ENCODE data around the gene SH3GL3. TPM values are rescaled to one million over a fixed set of nuclear protein-coding genes. Genes with fewer than 3 reads are reported as not detected.

Gene SH3GL3
- total RNA-seq, 1 experiment from 2014 or later = 0.24 TPM

DNA sequence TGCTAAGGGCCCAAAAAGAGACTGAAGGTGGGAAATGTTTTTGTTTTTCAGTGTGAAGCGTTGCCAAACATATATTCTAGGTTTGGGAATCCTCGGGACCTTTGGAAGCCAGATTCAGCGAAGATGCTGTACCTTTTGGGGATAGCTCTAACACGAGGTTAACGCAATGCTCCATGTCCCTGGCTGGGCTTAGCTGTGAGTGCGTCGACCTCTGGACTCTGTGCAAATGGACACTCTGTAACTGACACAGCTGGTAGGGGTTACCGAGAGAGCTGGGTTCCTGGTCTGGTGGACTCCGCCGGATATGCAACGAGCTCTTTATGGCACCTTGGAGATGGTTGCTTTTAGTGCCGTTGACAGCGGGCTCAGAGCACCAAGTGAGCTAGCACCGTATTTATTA, 724 bp upstream of the SH3GL3 start:
- TF ChIP-seq, protein P1, sequence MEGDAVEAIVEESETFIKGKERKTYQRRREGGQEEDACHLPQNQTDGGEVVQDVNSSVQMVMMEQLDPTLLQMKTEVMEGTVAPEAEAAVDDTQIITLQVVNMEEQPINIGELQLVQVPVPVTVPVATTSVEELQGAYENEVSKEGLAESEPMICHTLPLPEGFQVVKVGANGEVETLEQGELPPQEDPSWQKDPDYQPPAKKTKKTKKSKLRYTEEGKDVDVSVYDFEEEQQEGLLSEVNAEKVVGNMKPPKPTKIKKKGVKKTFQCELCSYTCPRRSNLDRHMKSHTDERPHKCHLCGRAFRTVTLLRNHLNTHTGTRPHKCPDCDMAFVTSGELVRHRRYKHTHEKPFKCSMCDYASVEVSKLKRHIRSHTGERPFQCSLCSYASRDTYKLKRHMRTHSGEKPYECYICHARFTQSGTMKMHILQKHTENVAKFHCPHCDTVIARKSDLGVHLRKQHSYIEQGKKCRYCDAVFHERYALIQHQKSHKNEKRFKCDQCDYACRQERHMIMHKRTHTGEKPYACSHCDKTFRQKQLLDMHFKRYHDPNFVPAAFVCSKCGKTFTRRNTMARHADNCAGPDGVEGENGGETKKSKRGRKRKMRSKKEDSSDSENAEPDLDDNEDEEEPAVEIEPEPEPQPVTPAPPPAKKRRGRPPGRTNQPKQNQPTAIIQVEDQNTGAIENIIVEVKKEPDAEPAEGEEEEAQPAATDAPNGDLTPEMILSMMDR (IDR thresholded peaks at IDR 0.05; ENCODE audit: unreplicated experiment) = no peak
- no TSS peak for BruUV-seq (replicated peaks)
- intact Hi-C loops (cut with micrococcal nuclease; ENCODE audit: unreplicated experiment) = no loop called here
- no peaks in the 10 kb centered on the region for H3K9me3 Mint-ChIP-seq (ENCODE audit: low read depth, unreplicated experiment)
- CTCF ChIA-PET = interaction anchor here (0.6 to 2.0 kb wide), 3 partner anchors 16 to 234 kb away, joined by 3 to 5 read pairs (median 4); no protein-coding TSS in a partner anchor
- peak overlapping the region; percentile 79 for H3K4me3 Mint-ChIP-seq (ENCODE audit: low read depth, unreplicated experiment)
- H3K4me1 Mint-ChIP-seq (ENCODE audit: low read depth, unreplicated experiment) = no peaks in the 10 kb centered on the region
- H3K27me3 Mint-ChIP-seq (ENCODE audit: unreplicated experiment) = peaks cover 51% of the 10 kb centered on the region
- peaks cover 13% of the 10 kb centered on the region for H3K36me3 Mint-ChIP-seq (ENCODE audit: insufficient read depth, unreplicated experiment)
- no peak for DNase-seq
- no peak overlapping the region for H3K27ac Mint-ChIP-seq (ENCODE audit: unreplicated experiment)

DNA sequence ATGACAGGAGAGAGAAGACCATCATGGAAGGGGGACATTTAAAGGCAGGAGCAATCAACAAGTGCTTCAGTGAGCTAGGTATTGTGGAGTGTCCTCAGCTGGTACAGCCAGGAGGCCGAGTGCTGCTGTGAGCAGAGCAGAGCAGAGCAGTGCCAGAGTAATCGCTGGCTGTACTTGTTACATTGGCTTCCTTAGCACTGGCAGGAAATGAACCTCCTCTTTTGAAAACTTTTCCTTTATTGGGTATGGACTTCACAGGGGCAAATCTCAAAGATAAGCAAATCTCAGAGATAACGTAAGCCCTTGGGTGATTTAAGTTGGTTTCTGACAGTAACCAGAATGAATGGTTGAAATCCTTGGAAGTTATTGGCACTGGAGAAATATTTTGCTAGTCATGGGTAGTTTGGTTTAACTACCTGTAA, 2.1 kb downstream of the SH3GL3 start:
- no peaks in the 10 kb centered on the region for H3K9me3 Mint-ChIP-seq (ENCODE audit: low read depth, unreplicated experiment)
- no peak overlapping the region for H3K27ac Mint-ChIP-seq (ENCODE audit: unreplicated experiment)
- peaks cover 13% of the 10 kb centered on the region for H3K36me3 Mint-ChIP-seq (ENCODE audit: insufficient read depth, unreplicated experiment)
- H3K27me3 Mint-ChIP-seq (ENCODE audit: unreplicated experiment) = peaks cover 51% of the 10 kb centered on the region
- no peaks in the 10 kb centered on the region for H3K4me1 Mint-ChIP-seq (ENCODE audit: low read depth, unreplicated experiment)
- TF ChIP-seq, protein P1 (IDR thresholded peaks at IDR 0.05; ENCODE audit: unreplicated experiment) = no peak
- DNase-seq = no peak
- CTCF ChIA-PET = no interaction called here
- intact Hi-C loops (cut with micrococcal nuclease; ENCODE audit: unreplicated experiment) = no loop called here
- no TSS peak for BruUV-seq (replicated peaks)
- H3K4me3 Mint-ChIP-seq (ENCODE audit: low read depth, unreplicated experiment) = no peak overlapping the region

DNA sequence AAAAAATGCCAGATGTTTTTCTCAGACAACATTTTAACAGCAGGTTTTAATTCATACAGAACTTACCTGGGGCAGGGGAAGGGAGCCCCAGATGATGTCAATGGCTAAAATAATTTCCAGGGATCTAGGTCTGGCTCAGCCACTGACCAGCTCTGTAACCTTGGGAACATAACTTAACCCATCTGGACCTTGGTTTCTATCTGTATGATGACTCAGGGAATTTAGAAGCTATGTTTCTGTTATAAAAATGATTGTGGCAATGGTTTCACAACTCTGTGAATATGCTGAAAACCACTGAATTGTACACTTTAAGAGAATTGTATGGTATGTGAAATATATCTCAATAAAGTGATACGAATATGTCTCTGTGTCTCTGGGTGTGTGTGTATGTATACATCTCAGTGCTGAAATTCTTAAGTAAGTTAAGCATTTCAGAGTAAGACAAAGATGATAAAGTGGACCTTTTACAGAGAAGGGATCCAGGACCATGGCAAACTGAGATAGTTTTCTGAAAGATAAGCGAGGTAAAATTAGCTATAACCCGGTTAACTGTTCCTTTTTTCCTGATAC, 2.9 kb downstream of the SH3GL3 start:
- intact Hi-C loops (cut with micrococcal nuclease; ENCODE audit: unreplicated experiment) = no loop called here

DNA sequence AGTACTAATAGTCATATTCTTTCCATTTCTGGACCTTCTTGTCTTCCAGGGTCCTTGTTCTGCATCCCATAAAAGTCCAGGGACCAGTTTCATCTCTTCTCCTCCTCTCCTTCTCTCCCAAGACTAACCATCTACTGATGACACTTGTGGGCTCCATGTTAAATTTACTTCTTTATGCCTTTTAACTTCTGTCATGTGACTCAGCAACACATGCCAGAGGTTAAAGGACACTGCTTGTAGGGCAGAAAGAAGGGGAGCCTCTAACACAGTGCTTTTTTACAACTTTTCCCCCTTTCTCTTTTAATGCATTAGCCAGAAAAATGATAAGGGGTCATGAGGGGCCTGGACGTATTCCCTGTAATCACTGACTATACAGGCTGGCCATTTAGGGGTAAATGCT, 10.0 kb downstream of the SH3GL3 start:
- CTCF ChIA-PET = no interaction called here
- no peaks in the 10 kb centered on the region for H3K9me3 Mint-ChIP-seq (ENCODE audit: low read depth, unreplicated experiment)
- BruUV-seq (replicated peaks) = no TSS peak
- H3K27me3 Mint-ChIP-seq (ENCODE audit: unreplicated experiment) = peaks cover 36% of the 10 kb centered on the region
- no peaks in the 10 kb centered on the region for H3K4me1 Mint-ChIP-seq (ENCODE audit: low read depth, unreplicated experiment)
- TF ChIP-seq, protein P1 (IDR thresholded peaks at IDR 0.05; ENCODE audit: unreplicated experiment) = no peak
- no peak for DNase-seq
- intact Hi-C loops (cut with micrococcal nuclease; ENCODE audit: unreplicated experiment) = no loop called here
- no peak overlapping the region for H3K4me3 Mint-ChIP-seq (ENCODE audit: low read depth, unreplicated experiment)
- H3K27ac Mint-ChIP-seq (ENCODE audit: unreplicated experiment) = no peak overlapping the region
- no peaks in the 10 kb centered on the region for H3K36me3 Mint-ChIP-seq (ENCODE audit: insufficient read depth, unreplicated experiment)

More for the DNA sequence above, 2.9 kb downstream of the SH3GL3 start:
- H3K4me3 Mint-ChIP-seq (ENCODE audit: low read depth, unreplicated experiment) = no peak overlapping the region
- H3K27ac Mint-ChIP-seq (ENCODE audit: unreplicated experiment) = no peak overlapping the region
- no TSS peak for BruUV-seq (replicated peaks)
- DNase-seq = no peak
- H3K27me3 Mint-ChIP-seq (ENCODE audit: unreplicated experiment) = peaks cover 46% of the 10 kb centered on the region
- H3K36me3 Mint-ChIP-seq (ENCODE audit: insufficient read depth, unreplicated experiment) = peaks cover 13% of the 10 kb centered on the region
- no peaks in the 10 kb centered on the region for H3K9me3 Mint-ChIP-seq (ENCODE audit: low read depth, unreplicated experiment)
- CTCF ChIA-PET = no interaction called here
- TF ChIP-seq, protein P1 (IDR thresholded peaks at IDR 0.05; ENCODE audit: unreplicated experiment) = no peak
- no peaks in the 10 kb centered on the region for H3K4me1 Mint-ChIP-seq (ENCODE audit: low read depth, unreplicated experiment)
